ENCODE results near the gene OAS3.

OAS3 gene

DNA sequence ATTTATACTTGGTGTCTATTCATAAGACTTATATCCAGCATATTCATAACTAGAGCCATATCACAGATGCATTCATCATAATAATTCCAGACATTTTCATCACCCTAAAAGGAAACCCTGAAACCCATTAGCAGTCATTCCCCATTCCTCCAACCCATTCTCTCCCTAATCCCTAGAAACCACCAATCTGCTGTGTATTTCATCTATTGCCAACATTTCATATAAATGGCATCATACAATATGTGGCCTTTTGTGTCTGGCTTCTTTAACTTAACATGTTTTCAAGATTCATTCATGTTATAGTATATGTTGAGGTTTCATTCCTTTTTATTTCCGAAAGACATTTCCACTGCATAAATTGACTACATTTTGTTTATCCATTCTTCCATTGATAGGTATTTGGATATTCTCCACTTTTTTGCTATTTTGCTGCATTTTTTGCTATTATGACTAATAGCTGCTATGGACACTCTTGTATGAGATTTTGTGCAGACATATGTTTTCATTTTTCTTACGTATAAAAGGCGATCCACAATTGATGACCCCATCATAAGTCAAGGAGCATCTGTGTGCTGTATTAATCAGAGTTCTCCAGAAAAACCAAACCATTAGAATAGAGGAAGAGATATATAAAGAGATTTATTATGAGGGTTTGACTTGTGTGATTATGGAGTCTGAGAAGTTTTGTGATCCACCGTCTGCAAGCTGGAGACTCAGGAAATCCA lies 34.9 kb downstream of the OAS3 start:
- H2AFZ ChIP-seq (ENCODE audit: low read depth, low read length) = no peak overlapping the region
- no peaks in the 10 kb centered on the region for H4K20me1 ChIP-seq (ENCODE audit: insufficient read depth, low read length)
- ATAC-seq (ENCODE audit: insufficient read depth, low read depth) = no peak
- no peaks in the 10 kb centered on the region for H3K79me2 ChIP-seq (ENCODE audit: insufficient read depth, low read length)
- no peak overlapping the region for H3K9ac ChIP-seq (ENCODE audit: low read depth, low read length)
- no peak for TF ChIP-seq EZH2 (IDR thresholded peaks at IDR 0.05; ENCODE audit: borderline replicate concordance, low read depth, low read length, severe bottlenecking)
- TF ChIP-seq, protein P1, sequence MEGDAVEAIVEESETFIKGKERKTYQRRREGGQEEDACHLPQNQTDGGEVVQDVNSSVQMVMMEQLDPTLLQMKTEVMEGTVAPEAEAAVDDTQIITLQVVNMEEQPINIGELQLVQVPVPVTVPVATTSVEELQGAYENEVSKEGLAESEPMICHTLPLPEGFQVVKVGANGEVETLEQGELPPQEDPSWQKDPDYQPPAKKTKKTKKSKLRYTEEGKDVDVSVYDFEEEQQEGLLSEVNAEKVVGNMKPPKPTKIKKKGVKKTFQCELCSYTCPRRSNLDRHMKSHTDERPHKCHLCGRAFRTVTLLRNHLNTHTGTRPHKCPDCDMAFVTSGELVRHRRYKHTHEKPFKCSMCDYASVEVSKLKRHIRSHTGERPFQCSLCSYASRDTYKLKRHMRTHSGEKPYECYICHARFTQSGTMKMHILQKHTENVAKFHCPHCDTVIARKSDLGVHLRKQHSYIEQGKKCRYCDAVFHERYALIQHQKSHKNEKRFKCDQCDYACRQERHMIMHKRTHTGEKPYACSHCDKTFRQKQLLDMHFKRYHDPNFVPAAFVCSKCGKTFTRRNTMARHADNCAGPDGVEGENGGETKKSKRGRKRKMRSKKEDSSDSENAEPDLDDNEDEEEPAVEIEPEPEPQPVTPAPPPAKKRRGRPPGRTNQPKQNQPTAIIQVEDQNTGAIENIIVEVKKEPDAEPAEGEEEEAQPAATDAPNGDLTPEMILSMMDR (IDR thresholded peaks at IDR 0.05; ENCODE audit: borderline replicate concordance, extremely low read depth, low read length, poor library complexity, severe bottlenecking) = no peak
- H3K4me2 ChIP-seq (ENCODE audit: insufficient read depth, low read length) = no peak overlapping the region
- H3K4me3 ChIP-seq (ENCODE audit: low read depth in 1 of 2, low read length in 2 of 2) = no peak overlapping the region
- H3K27ac ChIP-seq (ENCODE audit: low read length) = no peak overlapping the region
- DNase-seq = no peak
- no peaks in the 10 kb centered on the region for H3K27me3 ChIP-seq (ENCODE audit: insufficient read depth, low read length, poor library complexity)
- peaks cover 16% of the 10 kb centered on the region for H3K4me1 ChIP-seq (ENCODE audit: insufficient read depth, low read length)
- H3K36me3 ChIP-seq (ENCODE audit: insufficient read depth, low read length) = peaks cover 9% of the 10 kb centered on the region
- no peaks in the 10 kb centered on the region for H3K9me3 ChIP-seq (ENCODE audit: insufficient read depth, low read length, severe bottlenecking)

DNA sequence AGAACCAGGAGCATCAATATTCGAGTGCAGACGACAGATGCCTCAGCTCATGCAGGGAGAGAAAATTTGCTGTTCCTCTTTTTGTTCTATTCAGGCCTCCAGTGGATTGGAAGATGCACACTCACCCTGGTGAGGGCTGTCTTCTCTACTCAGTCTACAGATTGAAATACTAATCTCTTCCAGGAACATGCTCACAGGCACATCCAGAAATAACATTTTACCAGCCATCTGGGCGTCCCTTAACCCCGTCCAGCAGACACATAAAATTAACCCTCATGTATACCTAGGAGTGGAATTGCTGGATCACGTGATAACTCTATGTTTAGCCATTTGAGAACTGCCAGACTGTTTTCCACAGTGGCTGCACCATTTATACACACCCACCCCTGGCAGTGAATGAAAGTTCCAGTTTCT lies 35.6 kb downstream of the OAS3 start:
- ATAC-seq (ENCODE audit: insufficient read depth, low read depth) = no peak
- Histone ChIP-seq H3K27me3 (ENCODE audit: insufficient read depth, low read length, poor library complexity) (no peaks in the 10 kb centered on the region), H3K79me2 (ENCODE audit: insufficient read depth, low read length) (peaks cover 5% of the 10 kb centered on the region), H3K36me3 (ENCODE audit: insufficient read depth, low read length) (peaks cover 8% of the 10 kb centered on the region; the same call in 1 of the 2 replicates), H3K27ac (ENCODE audit: low read length) (no peak overlapping the region), H4K20me1 (ENCODE audit: insufficient read depth, low read length) (no peaks in the 10 kb centered on the region), H3K4me1 (ENCODE audit: insufficient read depth, low read length) (peaks cover 20% of the 10 kb centered on the region), H3K9me3 (ENCODE audit: insufficient read depth, low read length, severe bottlenecking) (no peaks in the 10 kb centered on the region), H2AFZ (ENCODE audit: low read depth, low read length) (no peak overlapping the region), H3K9ac (ENCODE audit: low read depth, low read length) (no peak overlapping the region), H3K4me2 (ENCODE audit: insufficient read depth, low read length) (no peak overlapping the region), H3K4me3 (ENCODE audit: low read depth in 1 of 2, low read length in 2 of 2) (no peak overlapping the region)
- TF ChIP-seq, protein P1 (IDR thresholded peaks at IDR 0.05; ENCODE audit: borderline replicate concordance, extremely low read depth, low read length, poor library complexity, severe bottlenecking) = no peak
- no peak for TF ChIP-seq EZH2 (IDR thresholded peaks at IDR 0.05; ENCODE audit: borderline replicate concordance, low read depth, low read length, severe bottlenecking)
- DNase-seq = no peak

DNA sequence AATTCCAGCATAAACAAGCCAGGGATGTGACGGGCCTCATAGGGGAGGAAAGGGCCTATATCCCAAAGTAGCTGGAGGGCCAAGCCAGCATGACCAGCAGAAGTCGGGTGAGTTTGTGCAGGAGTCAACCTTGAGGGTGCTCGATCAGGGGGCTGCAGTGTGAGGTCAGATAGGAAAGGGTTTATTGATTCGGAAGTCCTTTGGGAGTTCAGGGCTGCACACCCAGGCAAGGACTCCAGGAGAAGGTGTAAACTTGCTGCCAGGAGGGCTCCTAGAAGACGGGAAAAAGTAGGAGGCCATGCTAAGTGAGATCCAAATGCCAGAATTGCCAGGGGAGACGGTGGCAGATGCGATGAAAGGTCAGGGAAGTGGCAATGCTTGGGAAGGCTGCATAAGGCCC lies 36.6 kb downstream of the OAS3 start:
- DNase-seq (no peak), ATAC-seq (ENCODE audit: insufficient read depth, low read depth) (no peak)
- TF ChIP-seq, protein P1 (IDR thresholded peaks at IDR 0.05; ENCODE audit: borderline replicate concordance, extremely low read depth, low read length, poor library complexity, severe bottlenecking) = no peak
- TF ChIP-seq EZH2 (IDR thresholded peaks at IDR 0.05; ENCODE audit: borderline replicate concordance, low read depth, low read length, severe bottlenecking) = no peak
- Histone ChIP-seq H3K4me3 (ENCODE audit: low read depth in 1 of 2, low read length in 2 of 2) (no peak overlapping the region), H3K4me2 (ENCODE audit: insufficient read depth, low read length) (no peak overlapping the region), H3K9ac (ENCODE audit: low read depth, low read length) (no peak overlapping the region), H3K79me2 (ENCODE audit: insufficient read depth, low read length) (peaks cover 15% of the 10 kb centered on the region), H3K4me1 (ENCODE audit: insufficient read depth, low read length) (peaks cover 31% of the 10 kb centered on the region), H3K27ac (ENCODE audit: low read length) (no peak overlapping the region), H4K20me1 (ENCODE audit: insufficient read depth, low read length) (no peaks in the 10 kb centered on the region), H3K27me3 (ENCODE audit: insufficient read depth, low read length, poor library complexity) (no peaks in the 10 kb centered on the region), H2AFZ (ENCODE audit: low read depth, low read length) (no peak overlapping the region), H3K36me3 (ENCODE audit: insufficient read depth, low read length) (peaks cover 3% of the 10 kb centered on the region; the same call in 1 of the 2 replicates), H3K9me3 (ENCODE audit: insufficient read depth, low read length, severe bottlenecking) (no peaks in the 10 kb centered on the region)

All from DND-41 (cell line).